ENCODE data around the gene SLC2A13.
"Not testable (repeated sequence)": the region's sequence is repeated elsewhere in the genome, so short reads cannot be mapped to it uniquely, and the experiment has no call there.

Gene SLC2A13

DNA sequence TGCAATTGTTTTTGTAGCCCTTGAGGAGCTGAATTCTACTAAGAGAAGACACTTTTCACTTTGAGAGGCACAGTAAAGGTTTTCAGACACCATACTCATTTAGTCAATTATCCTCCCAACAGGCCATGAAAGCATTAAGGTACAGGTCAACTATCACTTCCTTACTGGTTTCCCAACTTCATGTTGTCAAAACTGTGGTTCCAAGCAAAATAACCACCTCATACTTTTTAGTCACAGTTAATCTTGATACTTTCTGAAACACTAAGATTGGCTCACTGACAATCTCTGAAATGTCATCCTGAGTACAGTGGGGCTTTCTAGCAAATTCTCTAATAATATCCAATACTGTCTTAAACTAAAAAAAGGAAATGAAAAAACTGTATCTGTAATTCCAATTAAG lies 71.7 kb downstream of the SLC2A13 start:
- no peak for DNase-seq

DNA sequence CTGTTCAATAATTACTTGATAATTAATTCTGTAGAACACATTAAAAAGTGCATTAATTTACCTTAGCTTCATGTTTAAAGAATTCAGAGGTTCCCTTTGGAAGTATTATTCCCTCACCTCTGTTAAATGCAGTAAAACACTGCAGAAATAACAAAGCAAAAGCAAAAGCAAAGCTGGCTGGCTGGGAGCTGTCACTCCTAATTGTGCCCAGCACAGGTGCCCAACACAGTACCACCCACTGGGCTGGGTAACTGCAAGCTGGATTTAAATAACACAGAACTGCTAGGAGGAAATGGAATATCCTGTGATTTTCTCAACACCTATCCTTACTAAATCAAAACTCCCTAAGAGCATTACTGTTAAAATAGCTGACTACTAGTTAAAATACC lies 72.6 kb downstream of the SLC2A13 start:
- no peak for DNase-seq

GRCh38 chr12:40032433-40033241 lies 73.2 kb downstream of the SLC2A13 start:
- DNase-seq, result no peak

DNA sequence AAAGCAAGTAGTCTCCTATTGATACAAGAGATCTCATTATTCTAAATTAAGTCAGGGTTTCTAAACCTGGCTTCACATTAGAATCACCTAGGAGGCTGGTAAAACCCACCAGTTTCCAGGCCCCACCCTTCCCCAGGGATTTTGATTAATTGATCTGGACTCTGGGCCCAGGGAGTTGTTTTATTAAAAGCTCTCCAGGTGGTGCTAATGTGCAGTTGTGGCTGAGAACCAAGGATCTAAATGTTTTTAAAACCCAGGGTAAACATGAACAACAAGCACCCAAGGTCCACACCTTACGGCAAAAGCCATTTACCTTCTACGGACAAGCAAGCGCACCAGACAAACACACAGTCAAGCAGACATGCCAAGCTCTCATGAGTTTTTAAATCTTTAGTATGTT lies 73.9 kb downstream of the SLC2A13 start:
- no peak for DNase-seq

DNA sequence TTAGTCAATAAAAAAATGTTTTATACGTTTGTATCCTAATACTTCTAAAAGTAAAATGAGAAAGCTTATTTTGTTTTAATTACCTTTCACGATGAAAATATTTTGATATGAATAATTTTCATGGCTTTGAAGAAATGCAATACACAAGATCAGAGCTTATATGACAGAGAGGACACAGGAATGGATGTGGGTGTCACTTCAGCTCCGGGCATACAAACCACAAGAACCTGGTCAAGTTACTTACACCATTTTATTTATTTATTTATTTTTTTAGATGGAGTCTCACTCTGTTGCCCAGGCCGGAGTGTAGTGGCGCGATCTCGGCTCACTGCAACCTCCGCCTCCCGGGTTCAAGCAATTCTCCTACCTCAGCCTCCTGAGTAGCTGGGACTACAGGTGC lies 74.9 kb downstream of the SLC2A13 start:
- DNase-seq, result not testable (repeated sequence)

DNA sequence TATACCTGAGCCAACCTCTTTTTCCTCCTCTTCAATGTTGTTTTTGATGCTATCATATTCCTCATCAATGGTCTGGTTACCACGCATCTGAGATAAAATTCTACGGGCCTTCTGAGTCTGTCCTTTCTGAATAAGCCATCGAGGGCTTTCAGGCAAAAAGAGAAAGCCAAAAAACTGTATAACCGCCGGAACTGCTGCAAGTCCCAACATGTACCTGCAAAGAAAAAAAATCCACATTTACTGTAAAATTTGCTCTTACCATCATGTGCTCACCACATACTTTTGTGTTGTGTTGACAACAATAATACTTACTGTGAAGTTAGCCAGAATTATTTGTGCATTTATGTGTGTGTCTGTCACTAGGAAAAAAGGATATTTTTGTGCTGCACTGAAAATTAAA lies 77.6 kb downstream of the SLC2A13 start:
- DNase-seq, result no peak

DNA sequence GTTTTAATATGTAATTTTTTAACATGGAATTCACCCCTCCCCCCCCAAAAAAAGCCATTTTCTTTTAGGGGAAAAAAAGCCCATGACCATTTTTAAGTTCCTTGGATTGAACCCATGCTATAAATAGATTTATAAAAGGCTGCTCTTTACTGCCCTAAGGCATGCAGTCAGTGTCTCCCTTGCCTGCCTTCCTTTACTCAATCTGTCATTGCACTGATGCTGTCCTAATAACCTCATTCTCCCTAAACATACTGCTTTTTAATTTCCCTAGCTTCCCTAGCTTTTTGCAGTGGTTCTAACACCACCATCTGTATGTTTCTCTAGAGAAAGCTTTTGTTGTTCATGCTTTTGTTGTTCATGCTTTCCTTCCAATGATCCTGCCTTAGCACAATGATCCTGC lies 83.0 kb downstream of the SLC2A13 start:
- DNase-seq, result no peak

- DNase-seq, result no peak
Measured at GRCh38 chr12:40020261-40020691, 85.6 kb downstream of the SLC2A13 start.

DNA sequence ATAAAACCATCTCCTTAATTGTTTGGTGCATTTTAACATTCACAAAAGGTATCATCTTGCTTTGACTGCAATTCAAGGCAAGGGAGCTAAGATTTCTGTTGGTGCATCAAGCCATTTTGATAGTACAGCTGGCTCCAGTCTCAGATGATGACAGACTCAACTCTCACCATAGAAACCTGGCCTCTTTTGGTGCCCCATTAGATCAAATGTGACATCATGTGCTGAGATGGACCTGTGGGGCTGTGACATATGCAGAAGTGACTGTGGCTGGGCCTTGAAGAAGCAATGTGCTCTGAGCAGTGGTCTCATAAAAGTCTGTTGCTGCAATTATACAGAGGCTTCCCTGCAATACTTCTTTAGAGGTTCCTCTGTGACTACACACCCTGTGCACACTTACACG lies 88.4 kb downstream of the SLC2A13 start:
- DNase-seq, result no peak

DNA sequence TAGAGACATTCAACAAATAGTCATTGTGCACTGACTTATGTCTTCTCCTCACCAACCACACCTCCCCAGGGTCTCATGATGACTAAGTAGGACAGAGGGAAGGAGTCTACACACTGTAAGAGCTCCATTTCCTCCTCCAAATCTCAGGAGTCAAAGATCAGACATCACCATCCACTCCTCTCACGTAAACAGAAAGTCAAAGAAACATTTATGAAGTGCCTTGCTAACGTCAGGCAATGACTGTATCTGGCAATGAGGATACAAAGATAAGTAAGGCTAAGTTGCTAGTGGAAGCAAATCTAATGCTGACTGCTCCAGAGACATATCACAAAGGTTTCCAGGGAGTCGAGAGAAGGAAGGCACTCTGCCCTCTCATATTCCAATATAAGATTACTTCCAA lies 88.9 kb downstream of the SLC2A13 start:
- DNase-seq, result no peak

DNA sequence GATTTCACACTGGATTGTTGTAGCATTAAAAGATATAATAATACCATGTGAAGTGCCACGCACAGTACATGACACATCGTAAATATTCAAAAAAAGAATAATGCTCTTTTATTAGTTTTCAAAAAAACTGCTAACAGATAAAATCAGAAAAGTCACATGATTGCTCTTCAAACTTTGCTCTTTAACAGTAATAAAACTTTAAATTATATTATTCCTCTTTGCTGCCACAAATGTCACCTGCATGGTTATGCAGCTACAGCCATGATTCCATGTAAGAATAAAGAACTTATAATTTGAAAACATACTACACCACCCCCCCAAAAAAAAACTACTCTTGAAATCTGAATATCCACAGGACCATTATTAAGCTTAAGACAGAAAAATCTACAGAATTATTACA lies 90.0 kb downstream of the SLC2A13 start:
- no peak for DNase-seq

GRCh38 chr12:40015345-40015744 lies 90.5 kb downstream of the SLC2A13 start:
- no peak for DNase-seq

DNA sequence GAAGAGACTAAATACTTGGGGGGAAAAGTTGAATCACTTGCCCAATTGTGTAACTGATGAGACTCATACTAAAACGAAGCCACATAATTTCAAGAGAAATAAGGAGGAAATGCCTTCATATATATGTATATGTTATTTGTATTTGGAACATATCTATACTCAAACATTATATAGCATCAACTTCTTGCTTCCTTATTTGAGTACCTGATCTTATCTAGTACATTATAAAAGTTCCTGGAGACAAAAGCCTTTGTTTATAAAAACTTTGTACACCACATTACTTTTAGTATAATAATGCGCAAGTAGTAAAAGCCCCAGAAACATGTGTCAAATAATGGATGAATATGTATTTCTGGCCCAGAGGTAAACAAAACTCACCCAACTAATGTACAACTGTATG lies 92.0 kb downstream of the SLC2A13 start:
- DNase-seq, result no peak

DNA sequence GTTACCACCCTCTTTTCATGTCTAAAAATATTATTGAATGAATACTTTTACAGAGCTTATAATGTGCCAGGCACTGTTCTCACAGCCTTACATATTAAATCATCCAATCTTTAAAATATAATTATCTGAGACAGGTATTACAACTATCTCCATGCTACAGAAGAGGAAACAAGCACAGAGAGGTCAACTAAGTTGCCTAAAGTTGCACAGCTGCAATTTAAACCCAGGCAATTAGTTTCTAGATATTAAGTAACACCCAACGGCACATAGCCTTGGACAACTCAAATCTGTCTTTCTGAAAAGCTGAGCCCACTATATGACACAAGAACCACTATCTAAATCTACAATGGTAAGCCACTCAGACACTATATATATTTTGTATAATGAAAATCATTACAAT lies 92.6 kb downstream of the SLC2A13 start:
- DNase-seq, result no peak

GRCh38 chr12:40012711-40013110 lies 93.2 kb downstream of the SLC2A13 start:
- DNase-seq, result no peak

GRCh38 chr12:40011775-40012129 lies 94.1 kb downstream of the SLC2A13 start:
- DNase-seq, result no peak

GRCh38 chr12:40010899-40011774 lies 94.7 kb downstream of the SLC2A13 start:
- no peak for DNase-seq

GRCh38 chr12:40002178-40003169 lies 103.4 kb downstream of the SLC2A13 start:
- no peak for DNase-seq

DNA sequence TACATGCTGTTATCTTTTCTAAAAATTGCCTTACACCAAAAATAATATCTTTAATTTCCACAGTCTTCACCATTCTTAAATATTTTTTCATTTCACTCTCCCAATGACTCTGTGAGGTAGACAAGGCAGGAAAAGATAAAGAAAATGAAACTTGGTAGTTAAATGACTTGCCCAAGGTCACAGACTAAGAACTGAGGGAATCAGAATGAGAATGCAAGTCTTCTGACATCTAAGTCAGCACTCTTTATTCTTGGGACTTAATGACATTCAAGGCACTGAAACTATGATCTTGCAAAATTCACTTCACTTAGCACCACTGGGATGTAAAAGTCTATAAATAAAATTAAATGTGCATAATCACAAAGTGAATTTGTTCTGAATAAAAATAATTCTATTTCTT lies 104.5 kb downstream of the SLC2A13 start:
- no peak for DNase-seq

GRCh38 chr12:40000884-40001283 lies 105.0 kb downstream of the SLC2A13 start:
- DNase-seq, result no peak

GRCh38 chr12:39993268-39993667 lies 112.6 kb downstream of the SLC2A13 start:
- no peak for DNase-seq

- no peak for DNase-seq
Measured at GRCh38 chr12:39990122-39991101, 115.5 kb downstream of the SLC2A13 start.

Data from NCI-H1092 treated with DMSO at 0.1 percent for 48 hours (cell line).